Fibroblast of mammary gland (primary cell): ENCODE results near the gene LRP1B.

ENCODE experiments used
- DNase-seq: peaks from one replicate; pipeline ENCODE4 v3.0.0-alpha.2; 2010; ENCODE audit warnings: low read depth
- H3K4me3 ChIP-seq: 2 replicates; pipeline ENCODE4 v1.5.1; 2011; ENCODE audit warnings: low read depth, mild to moderate bottlenecking, low read length, moderate library complexity; ENCODE audit not compliant: control insufficient read depth
- TF ChIP-seq, protein P1 (sequence below): conservative IDR thresholded peaks from 2 replicates; pipeline ENCODE4 v1.5.1; 2011; ENCODE audit warnings: low read depth, low read length, inconsistent platforms; ENCODE audit not compliant: control insufficient read depth, insufficient read depth

The LRP1B gene

DNA sequence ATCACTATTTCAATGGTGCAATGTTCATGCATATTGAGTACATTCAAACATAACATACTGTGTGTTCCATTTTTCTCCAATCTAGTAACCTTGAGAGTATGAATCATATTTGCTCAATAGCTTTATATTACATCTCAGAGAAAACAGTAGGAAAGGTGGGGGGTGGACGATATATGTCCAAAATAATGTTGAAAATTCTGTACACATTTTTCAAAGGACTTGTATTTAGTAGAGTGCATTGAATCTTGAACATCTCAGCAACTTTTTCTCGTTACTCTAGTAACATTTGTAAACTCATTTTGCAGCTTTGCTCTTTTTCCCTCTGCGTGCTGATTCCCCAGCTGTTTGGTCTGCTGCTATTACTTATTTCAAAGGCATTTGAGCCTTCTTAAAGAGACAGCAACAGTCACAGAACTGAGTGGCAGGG lies 1487.0 kb downstream of the LRP1B start:
- TF ChIP-seq, protein P1, sequence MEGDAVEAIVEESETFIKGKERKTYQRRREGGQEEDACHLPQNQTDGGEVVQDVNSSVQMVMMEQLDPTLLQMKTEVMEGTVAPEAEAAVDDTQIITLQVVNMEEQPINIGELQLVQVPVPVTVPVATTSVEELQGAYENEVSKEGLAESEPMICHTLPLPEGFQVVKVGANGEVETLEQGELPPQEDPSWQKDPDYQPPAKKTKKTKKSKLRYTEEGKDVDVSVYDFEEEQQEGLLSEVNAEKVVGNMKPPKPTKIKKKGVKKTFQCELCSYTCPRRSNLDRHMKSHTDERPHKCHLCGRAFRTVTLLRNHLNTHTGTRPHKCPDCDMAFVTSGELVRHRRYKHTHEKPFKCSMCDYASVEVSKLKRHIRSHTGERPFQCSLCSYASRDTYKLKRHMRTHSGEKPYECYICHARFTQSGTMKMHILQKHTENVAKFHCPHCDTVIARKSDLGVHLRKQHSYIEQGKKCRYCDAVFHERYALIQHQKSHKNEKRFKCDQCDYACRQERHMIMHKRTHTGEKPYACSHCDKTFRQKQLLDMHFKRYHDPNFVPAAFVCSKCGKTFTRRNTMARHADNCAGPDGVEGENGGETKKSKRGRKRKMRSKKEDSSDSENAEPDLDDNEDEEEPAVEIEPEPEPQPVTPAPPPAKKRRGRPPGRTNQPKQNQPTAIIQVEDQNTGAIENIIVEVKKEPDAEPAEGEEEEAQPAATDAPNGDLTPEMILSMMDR = no peak
- peak; percentile 57 for DNase-seq
- H3K4me3 ChIP-seq = no peak overlapping the region

DNA sequence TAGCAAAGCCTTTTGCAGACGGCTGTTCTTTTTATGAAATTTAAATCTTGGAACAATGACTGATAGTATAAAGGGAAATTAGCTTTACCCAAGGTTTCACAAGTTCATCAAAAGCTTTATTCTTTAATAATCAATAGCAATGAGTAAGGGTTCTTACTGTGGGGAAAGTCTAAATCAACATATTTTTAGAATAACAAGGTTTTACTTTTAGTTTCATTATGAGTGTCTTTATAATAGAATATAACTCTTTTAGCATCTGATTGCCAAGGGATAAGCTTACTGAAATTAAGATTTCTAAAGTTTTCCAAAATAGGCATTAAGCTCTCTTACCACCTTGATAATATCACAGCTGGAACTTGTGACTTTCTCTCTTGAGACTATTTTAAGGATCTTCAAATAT lies 1489.7 kb downstream of the LRP1B start:
- no peak for DNase-seq
- TF ChIP-seq, protein P1 = no peak
- H3K4me3 ChIP-seq = no peak overlapping the region

DNA sequence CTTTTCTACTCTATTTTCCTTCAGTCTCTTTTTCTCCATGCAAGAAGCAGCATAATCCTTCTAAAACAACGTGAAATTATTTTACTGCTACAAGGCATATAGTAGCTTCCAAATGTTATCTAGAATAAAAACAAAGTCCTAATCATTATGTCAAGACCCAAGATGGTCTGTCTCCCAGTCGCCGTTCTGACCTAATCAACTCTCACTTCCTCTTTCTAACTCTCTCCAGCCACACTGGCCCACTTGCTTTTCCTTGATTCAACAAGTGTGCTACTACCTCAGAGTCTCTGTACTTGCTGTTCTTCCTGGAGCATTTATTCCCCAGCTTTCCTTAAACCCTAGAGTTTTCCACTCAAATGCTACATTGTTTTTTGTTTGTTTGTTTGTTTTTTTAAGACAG lies 1491.2 kb downstream of the LRP1B start:
- no peak overlapping the region for H3K4me3 ChIP-seq
- DNase-seq = no peak
- TF ChIP-seq, protein P1 = no peak

DNA sequence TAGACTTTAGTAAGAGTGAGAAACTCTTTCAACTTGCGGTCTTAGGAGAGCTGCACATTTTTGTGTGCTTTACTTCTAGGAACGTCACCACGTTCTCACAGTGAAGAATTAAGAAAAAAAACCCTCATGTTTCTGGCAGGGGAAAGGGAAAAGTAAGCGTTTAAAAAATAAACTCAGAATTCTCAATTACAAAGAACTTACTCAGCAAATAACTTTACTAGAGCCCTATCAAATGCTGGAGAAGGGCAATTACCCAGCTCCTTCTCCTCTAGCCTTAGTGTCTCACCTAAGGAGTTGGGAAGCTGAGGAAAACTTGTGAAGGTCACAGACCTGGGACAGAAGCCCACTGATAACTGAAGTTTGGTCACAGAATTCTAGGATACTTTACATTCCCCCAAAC lies 1500.3 kb downstream of the LRP1B start:
- no peak for DNase-seq
- H3K4me3 ChIP-seq = no peak overlapping the region
- TF ChIP-seq, protein P1 = no peak

DNA sequence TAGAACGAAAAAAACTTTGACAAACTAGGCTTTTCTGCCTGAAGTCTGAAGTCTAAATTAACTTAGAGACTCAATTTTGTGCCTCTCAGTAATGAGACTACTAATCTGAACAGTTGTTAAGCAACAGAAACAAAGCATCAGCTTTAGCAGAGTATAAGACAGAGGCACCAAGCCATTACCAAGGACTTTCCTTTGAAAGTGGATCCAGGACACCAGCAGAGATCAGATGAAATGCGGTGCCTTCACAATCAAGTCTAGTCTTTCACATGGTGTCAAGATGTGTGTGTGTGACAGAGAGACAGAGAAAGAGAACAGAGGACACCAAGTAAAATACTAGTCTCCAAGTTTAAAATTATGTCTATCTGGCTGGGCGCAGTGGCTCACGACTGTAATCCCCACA lies 1502.9 kb downstream of the LRP1B start:
- H3K4me3 ChIP-seq = no peak overlapping the region
- no peak for DNase-seq
- TF ChIP-seq, protein P1 = no peak

DNA sequence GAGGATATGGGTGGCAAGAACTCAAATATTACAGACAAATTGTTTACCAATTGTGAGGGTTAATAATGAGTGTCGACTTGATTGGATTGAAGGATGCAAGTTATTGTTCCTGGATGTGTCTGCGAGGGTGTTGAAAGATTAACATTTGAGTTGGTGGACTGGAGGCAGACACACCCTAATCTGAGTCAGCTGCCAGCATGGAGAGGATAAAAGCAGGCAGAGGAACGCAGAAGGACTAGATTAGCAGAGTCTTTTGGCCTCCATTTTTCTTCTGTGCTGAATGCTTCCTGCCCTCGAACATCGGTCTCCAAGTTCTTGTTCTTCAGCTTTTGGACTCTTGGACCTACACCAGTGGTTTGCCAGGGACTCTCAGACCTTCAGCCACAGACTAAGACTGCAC lies 1503.7 kb downstream of the LRP1B start:
- no peak overlapping the region for H3K4me3 ChIP-seq
- TF ChIP-seq, protein P1 = no peak
- DNase-seq = peak; percentile 14

DNA sequence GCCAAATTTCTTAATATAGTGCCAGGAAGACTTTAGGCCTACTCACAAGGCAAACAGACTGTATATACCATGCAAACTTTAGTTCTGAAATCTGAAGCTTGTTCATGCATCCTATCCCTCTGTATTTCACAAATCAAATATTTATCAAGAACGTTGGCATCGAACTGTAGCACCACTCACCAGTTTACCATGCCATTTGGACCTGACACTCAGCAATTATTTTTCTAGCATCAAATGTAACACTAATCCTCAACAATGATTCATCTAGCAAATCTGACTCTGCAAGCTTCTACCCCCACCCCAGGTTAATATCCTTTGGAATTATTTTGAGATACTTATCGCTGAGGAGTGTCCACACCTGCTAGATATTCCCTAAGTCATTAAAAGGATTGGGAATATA lies 1506.6 kb downstream of the LRP1B start:
- no peak for DNase-seq
- TF ChIP-seq, protein P1 = no peak
- no peak overlapping the region for H3K4me3 ChIP-seq
